WTC11 (cell line): Measurements from ENCODE around the gene PPME1. TPM values are rescaled to one million over a fixed set of nuclear protein-coding genes. Genes with fewer than 3 reads are reported as not detected.

Source experiments
- ATAC-seq: fragments of 200-7000 bp; cut with Tn5 transposase; 2 replicates; pipeline ENCODE4 v1.10.0; 2021; ENCODE audit warnings: mild to moderate bottlenecking, moderate library complexity
- CTCF ChIA-PET: fragments of 300-600 bp; sonication (Branson Sonifier 250); formaldehyde crosslinking; loops from one replicate; lab custom pipeline; 2021; ENCODE audit warnings: antibody characterized with exemption; lab: Charles Lee
- POLR2A ChIA-PET: fragments of 350-600 bp; sonication (Branson Sonifier 250); formaldehyde crosslinking; loops from one replicate; lab custom pipeline; 2021; ENCODE audit warnings: antibody characterized with exemption; lab: Charles Lee
- DNase-seq: peaks from one replicate; pipeline ENCODE4 v3.0.0; 2021; ENCODE audit warnings: low spot score
- H3K27ac Mint-ChIP-seq: 2 replicates; pipeline ENCODE4 v1.8.0; 2021; ENCODE audit warnings: mixed read lengths
- H3K27me3 Mint-ChIP-seq: 2 replicates; pipeline ENCODE4 v1.8.0; 2021; ENCODE audit warnings: low read depth, mild to moderate bottlenecking, moderate library complexity, mixed read lengths
- H3K36me3 Mint-ChIP-seq: 2 replicates; pipeline ENCODE4 v1.8.0; 2021; ENCODE audit warnings: mixed read lengths
- H3K4me1 Mint-ChIP-seq: 2 replicates; pipeline ENCODE4 v1.8.0; 2022; ENCODE audit warnings: mixed read lengths
- H3K4me3 Mint-ChIP-seq: 2 replicates; pipeline ENCODE4 v1.8.0; 2021; ENCODE audit warnings: mild to moderate bottlenecking, moderate library complexity, mixed read lengths
- H3K9me3 Mint-ChIP-seq: 2 replicates; pipeline ENCODE4 v1.8.0; 2021; ENCODE audit warnings: mixed read lengths
- ATF1 ChIP-seq: sonication (generic); formaldehyde crosslinking; IDR thresholded peaks from 2 replicates; pipeline ENCODE4 v1.8.1; 2023; ENCODE audit warnings: mild to moderate bottlenecking, moderate library complexity, missing genetic modification reagents
- CBFB ChIP-seq: sonication (generic); formaldehyde crosslinking; IDR thresholded peaks from 2 replicates; pipeline ENCODE4 v1.8.1; 2022; ENCODE audit warnings: mild to moderate bottlenecking, low read depth, missing genetic modification reagents
- CREB1 ChIP-seq: sonication (generic); formaldehyde crosslinking; IDR thresholded peaks from 2 replicates; pipeline ENCODE4 v1.8.0; 2023; ENCODE audit warnings: mild to moderate bottlenecking, missing genetic modification reagents
- EMX1 ChIP-seq: fragments of 250-450 bp; sonication (Bioruptor Pico); IDR thresholded peaks from 2 replicates; pipeline ENCODE4 v1.8.0; 2021; ENCODE audit warnings: mild to moderate bottlenecking
- FOXJ3 ChIP-seq: sonication (generic); formaldehyde crosslinking; IDR thresholded peaks from 2 replicates; pipeline ENCODE4 v1.9.0; 2021; ENCODE audit warnings: missing genetic modification reagents, mild to moderate bottlenecking, borderline replicate concordance
- GTF2I ChIP-seq: fragments of 250-450 bp; sonication (Bioruptor Pico); conservative IDR thresholded peaks from 2 replicates; pipeline ENCODE4 v1.4.0; 2021; ENCODE audit warnings: mild to moderate bottlenecking
- JAZF1 ChIP-seq: fragments of 250-450 bp; sonication (Bioruptor Pico); IDR thresholded peaks from 2 replicates; pipeline ENCODE4 v1.9.0; 2021; ENCODE audit warnings: moderate library complexity, mild to moderate bottlenecking, inconsistent platforms
- KAT7 ChIP-seq: sonication (generic); formaldehyde crosslinking; IDR thresholded peaks from 2 replicates; pipeline ENCODE4 v1.8.1; 2023; ENCODE audit warnings: missing genetic modification reagents, mild to moderate bottlenecking, borderline replicate concordance
- MLX ChIP-seq: sonication (generic); formaldehyde crosslinking; IDR thresholded peaks from 2 replicates; pipeline ENCODE4 v1.8.1; 2023; ENCODE audit warnings: mild to moderate bottlenecking, missing genetic modification reagents, moderate library complexity
- NFYB ChIP-seq: sonication (generic); formaldehyde crosslinking; conservative IDR thresholded peaks from 2 replicates; pipeline ENCODE4 v1.8.0; 2022; ENCODE audit warnings: low read depth, missing genetic modification reagents
- SOX15 ChIP-seq: fragments of 250-450 bp; sonication (Bioruptor Pico); IDR thresholded peaks from 2 replicates; pipeline ENCODE4 v1.9.0; 2021; ENCODE audit warnings: mild to moderate bottlenecking
- USF2 ChIP-seq: sonication (generic); formaldehyde crosslinking; IDR thresholded peaks from 2 replicates; pipeline ENCODE4 v1.8.1; 2023; ENCODE audit warnings: mild to moderate bottlenecking, missing genetic modification reagents, moderate library complexity
- ZNF138 ChIP-seq: sonication (generic); formaldehyde crosslinking; conservative IDR thresholded peaks from 2 replicates; pipeline ENCODE4 v1.8.1; 2022; ENCODE audit warnings: mild to moderate bottlenecking, moderate library complexity, missing genetic modification reagents
- ZNF416 ChIP-seq: fragments of 250-450 bp; sonication (Bioruptor Pico); IDR thresholded peaks from 2 replicates; pipeline ENCODE4 v1.9.0; 2021; ENCODE audit warnings: mild to moderate bottlenecking, inconsistent platforms
- ZNF671 ChIP-seq: fragments of 250-450 bp; sonication (Bioruptor Pico); IDR thresholded peaks from 2 replicates; pipeline ENCODE4 v1.8.0; 2021; ENCODE audit warnings: mild to moderate bottlenecking
- total RNA-seq: library from RNA; stranded (reverse); gene quantifications from 3 replicates; pipeline ENCODE4 v1.2.3, GENCODE V29; 2021
- TF ChIP-seq, protein P1 (sequence below): sonication (generic); formaldehyde crosslinking; IDR thresholded peaks from 2 replicates; pipeline ENCODE4 v1.8.1; 2022; ENCODE audit warnings: low read depth, mild to moderate bottlenecking, moderate library complexity, missing genetic modification reagents, borderline replicate concordance
- TF ChIP-seq, protein P2 (sequence below): sonication (generic); formaldehyde crosslinking; IDR thresholded peaks from 2 replicates; pipeline ENCODE4 v1.8.0; 2023; ENCODE audit warnings: missing genetic modification reagents
- TF ChIP-seq, protein P3 (sequence below): fragments of 250-450 bp; sonication (Bioruptor Pico); IDR thresholded peaks from 2 replicates; pipeline ENCODE4 v1.9.0; 2021; ENCODE audit warnings: mild to moderate bottlenecking
- TF ChIP-seq, protein P4 (sequence below): sonication (generic); formaldehyde crosslinking; IDR thresholded peaks from 2 replicates; pipeline ENCODE4 v1.8.1; 2023; ENCODE audit warnings: mild to moderate bottlenecking, moderate library complexity, missing genetic modification reagents
- TF ChIP-seq, protein P5 (sequence below): fragments of 250-450 bp; sonication (Bioruptor Pico); conservative IDR thresholded peaks from 2 replicates; pipeline ENCODE4 v1.9.0; 2021; ENCODE audit warnings: mild to moderate bottlenecking

The PPME1 gene
- total RNA-seq, 1 experiment from 2014 or later = 42.5 TPM

- DNase-seq = no peak
- POLR2A ChIA-PET = no interaction called here
- no peak overlapping the region for H3K4me3 Mint-ChIP-seq
- no peaks in the 10 kb centered on the region for H3K27me3 Mint-ChIP-seq
- peaks cover 7% of the 10 kb centered on the region; the same call in 1 of the 2 replicates for H3K9me3 Mint-ChIP-seq
- peaks cover 2% of the 10 kb centered on the region; the same call in 1 of the 2 replicates for H3K4me1 Mint-ChIP-seq
- TF ChIP-seq, protein P1, sequence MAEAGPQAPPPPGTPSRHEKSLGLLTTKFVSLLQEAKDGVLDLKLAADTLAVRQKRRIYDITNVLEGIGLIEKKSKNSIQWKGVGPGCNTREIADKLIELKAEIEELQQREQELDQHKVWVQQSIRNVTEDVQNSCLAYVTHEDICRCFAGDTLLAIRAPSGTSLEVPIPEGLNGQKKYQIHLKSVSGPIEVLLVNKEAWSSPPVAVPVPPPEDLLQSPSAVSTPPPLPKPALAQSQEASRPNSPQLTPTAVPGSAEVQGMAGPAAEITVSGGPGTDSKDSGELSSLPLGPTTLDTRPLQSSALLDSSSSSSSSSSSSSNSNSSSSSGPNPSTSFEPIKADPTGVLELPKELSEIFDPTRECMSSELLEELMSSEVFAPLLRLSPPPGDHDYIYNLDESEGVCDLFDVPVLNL (CRISPR knock-in tag) = no peak
- no peak for TF ChIP-seq ZNF416 (CRISPR knock-in tag)
- TF ChIP-seq JAZF1 (CRISPR knock-in tag) = no peak
- no peak for TF ChIP-seq FOXJ3 (CRISPR knock-in tag)
- no peak for TF ChIP-seq ZNF138 (CRISPR knock-in tag)
- no peak for TF ChIP-seq ZNF671
- no peak for TF ChIP-seq EMX1 (CRISPR knock-in tag)
- TF ChIP-seq, protein P2, sequence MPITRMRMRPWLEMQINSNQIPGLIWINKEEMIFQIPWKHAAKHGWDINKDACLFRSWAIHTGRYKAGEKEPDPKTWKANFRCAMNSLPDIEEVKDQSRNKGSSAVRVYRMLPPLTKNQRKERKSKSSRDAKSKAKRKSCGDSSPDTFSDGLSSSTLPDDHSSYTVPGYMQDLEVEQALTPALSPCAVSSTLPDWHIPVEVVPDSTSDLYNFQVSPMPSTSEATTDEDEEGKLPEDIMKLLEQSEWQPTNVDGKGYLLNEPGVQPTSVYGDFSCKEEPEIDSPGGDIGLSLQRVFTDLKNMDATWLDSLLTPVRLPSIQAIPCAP = no peak
- TF ChIP-seq NFYB (CRISPR knock-in tag) = no peak
- TF ChIP-seq USF2 (CRISPR knock-in tag) = no peak
- no peak for TF ChIP-seq CREB1 (CRISPR knock-in tag)
- TF ChIP-seq, protein P3, sequence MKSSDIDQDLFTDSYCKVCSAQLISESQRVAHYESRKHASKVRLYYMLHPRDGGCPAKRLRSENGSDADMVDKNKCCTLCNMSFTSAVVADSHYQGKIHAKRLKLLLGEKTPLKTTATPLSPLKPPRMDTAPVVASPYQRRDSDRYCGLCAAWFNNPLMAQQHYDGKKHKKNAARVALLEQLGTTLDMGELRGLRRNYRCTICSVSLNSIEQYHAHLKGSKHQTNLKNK (CRISPR knock-in tag) = no peak
- H3K36me3 Mint-ChIP-seq = peaks cover 18% of the 10 kb centered on the region
- H3K27ac Mint-ChIP-seq = no peak overlapping the region
- CTCF ChIA-PET = interaction anchor here (1.6 kb wide), 2 partner anchors 12 to 35 kb away, joined by 3 to 4 read pairs; no protein-coding TSS in a partner anchor
- ATAC-seq = no peak
Observed at GRCh38 chr11:74220376-74220775, 49.3 kb downstream of the PPME1 start.

DNA sequence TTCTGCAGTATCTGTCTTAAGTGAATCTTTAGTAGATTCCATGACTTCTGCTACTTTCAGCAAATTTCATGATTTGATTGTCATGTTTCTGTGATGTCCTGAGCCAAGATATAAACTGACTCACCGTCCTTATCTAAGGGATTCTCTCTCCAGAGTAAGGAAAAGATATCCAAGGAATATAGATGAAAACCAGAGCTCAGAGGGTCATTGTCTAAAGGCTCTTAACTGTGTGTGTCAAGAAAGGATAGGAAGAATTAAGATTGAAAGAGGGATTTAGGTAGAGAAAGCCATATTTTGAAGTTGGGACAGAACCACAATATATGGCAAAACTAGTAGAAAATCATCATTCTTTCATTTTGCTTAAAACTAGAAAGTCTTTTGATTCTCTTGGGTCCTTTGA is 50.7 kb downstream of the PPME1 start:
- ATAC-seq = no peak
- no peak for DNase-seq
- peaks cover 3% of the 10 kb centered on the region for H3K4me1 Mint-ChIP-seq
- CTCF ChIA-PET = interaction anchor here (1.6 kb wide), 1 partner anchor 34 kb away, joined by 3 read pairs; no protein-coding TSS in a partner anchor
- TF ChIP-seq, protein P4, sequence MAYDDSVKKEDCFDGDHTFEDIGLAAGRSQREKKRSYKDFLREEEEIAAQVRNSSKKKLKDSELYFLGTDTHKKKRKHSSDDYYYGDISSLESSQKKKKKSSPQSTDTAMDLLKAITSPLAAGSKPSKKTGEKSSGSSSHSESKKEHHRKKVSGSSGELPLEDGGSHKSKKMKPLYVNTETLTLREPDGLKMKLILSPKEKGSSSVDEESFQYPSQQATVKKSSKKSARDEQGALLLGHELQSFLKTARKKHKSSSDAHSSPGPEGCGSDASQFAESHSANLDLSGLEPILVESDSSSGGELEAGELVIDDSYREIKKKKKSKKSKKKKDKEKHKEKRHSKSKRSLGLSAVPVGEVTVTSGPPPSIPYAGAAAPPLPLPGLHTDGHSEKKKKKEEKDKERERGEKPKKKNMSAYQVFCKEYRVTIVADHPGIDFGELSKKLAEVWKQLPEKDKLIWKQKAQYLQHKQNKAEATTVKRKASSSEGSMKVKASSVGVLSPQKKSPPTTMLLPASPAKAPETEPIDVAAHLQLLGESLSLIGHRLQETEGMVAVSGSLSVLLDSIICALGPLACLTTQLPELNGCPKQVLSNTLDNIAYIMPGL (CRISPR knock-in tag) = no peak
- TF ChIP-seq KAT7 (no peak), ATF1 (CRISPR knock-in tag) (no peak), ZNF416 (CRISPR knock-in tag) (no peak), USF2 (CRISPR knock-in tag) (no peak), CBFB (CRISPR knock-in tag) (no peak)
- TF ChIP-seq, all 79 proteins: peak for 0
- H3K27me3 Mint-ChIP-seq = no peaks in the 10 kb centered on the region
- H3K27ac Mint-ChIP-seq = no peak overlapping the region
- H3K9me3 Mint-ChIP-seq = peaks cover 7% of the 10 kb centered on the region; the same call in 1 of the 2 replicates
- POLR2A ChIA-PET = no interaction called here
- peaks cover 15% of the 10 kb centered on the region for H3K36me3 Mint-ChIP-seq
- H3K4me3 Mint-ChIP-seq = no peak overlapping the region

- ATAC-seq = no peak
- no peak overlapping the region for H3K4me3 Mint-ChIP-seq
- peaks cover 7% of the 10 kb centered on the region; the same call in 1 of the 2 replicates for H3K9me3 Mint-ChIP-seq
- H3K4me1 Mint-ChIP-seq = peaks cover 11% of the 10 kb centered on the region
- H3K27me3 Mint-ChIP-seq = no peaks in the 10 kb centered on the region
- peaks cover 20% of the 10 kb centered on the region for H3K36me3 Mint-ChIP-seq
- ChIA-PET POLR2A (no interaction called here), CTCF (interaction anchor here (1.0 kb wide), 1 partner anchor 17 kb away, joined by 3 read pairs; no protein-coding TSS in a partner anchor)
- H3K27ac Mint-ChIP-seq = no peak overlapping the region
- DNase-seq = no peak
- TF ChIP-seq, protein P1 (CRISPR knock-in tag) = no peak
- TF ChIP-seq MLX (no peak), ATF1 (CRISPR knock-in tag) (no peak), SOX15 (CRISPR knock-in tag) (no peak), GTF2I (CRISPR knock-in tag) (no peak)
- TF ChIP-seq, protein P5, sequence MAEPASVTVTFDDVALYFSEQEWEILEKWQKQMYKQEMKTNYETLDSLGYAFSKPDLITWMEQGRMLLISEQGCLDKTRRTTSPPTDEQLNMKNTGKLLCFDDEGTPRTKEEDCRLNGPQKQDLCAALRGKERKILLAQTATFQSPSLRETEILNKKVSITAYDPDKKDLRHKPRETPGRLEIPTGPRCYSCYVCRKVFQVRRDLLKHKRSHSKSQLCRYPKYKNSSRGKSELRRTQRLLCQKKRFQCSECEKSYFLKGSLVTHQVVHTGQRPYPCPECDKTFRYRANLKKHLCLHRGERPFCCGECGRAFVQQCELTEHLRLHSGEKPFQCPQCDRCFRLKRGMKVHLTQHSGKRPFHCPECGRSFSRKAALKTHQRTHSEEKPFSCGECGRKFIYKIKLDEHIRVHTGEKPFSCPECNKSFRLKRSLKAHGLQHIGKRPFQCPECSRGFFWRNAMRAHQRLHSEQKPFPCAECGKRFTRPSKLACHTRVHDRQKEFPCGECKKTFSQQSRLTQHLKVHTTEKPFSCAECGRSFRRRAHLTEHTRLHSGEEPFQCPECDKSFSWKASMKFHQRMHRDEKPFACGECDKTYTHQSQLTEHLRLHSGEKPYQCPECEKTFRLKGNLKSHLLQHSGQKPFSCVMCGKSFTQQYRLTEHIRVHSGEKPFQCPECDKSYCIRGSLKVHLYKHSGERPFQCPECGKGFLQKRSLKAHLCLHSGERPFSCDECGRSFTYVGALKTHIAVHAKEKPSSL (CRISPR knock-in tag) = no peak
Observed at GRCh38 chr11:74225565-74225964, 54.5 kb downstream of the PPME1 start.
